Adrenal gland (tissue), 12 donors: ENCODE results near the gene ZNF630. TPM values are rescaled to one million over a fixed set of nuclear protein-coding genes. Genes with fewer than 3 reads are reported as not detected.

Experiments used
- DNase-seq, 7 donors: peaks; one replicate each; pipeline ENCODE4 v3.0.0-alpha.2; 2019 to 2020
- H3K27ac ChIP-seq, 5 donors: fragments of 200-600 bp; sonication (generic) in 4 of 5; 1 replicate in 3 of 5; 2 replicates in 2 of 5; pipeline versions ENCODE4 v1.5.1 to v1.8.0; 2016 to 2020; ENCODE audit warnings: mild to moderate bottlenecking in 1 of 5
- H3K27me3 ChIP-seq: fragments of 200-600 bp; 2 replicates; pipeline ENCODE4 v1.8.0; 2021
- H3K36me3 ChIP-seq, 2 donors: fragments of 200-600 bp; replicated peaks in 1 of 2; 1 replicate in 1 of 2; 2 replicates in 1 of 2; pipeline versions ENCODE4 v1.5.1 to v1.8.0; 2018 to 2022
- H3K4me1 ChIP-seq, 2 donors: fragments of 200-600 bp; replicated peaks in 1 of 2; 1 replicate in 1 of 2; 2 replicates in 1 of 2; pipeline versions ENCODE4 v1.5.1 to v1.8.0; 2018 to 2021
- H3K4me3 ChIP-seq, 4 donors: fragments of 200-600 bp; sonication (generic) in 3 of 4; one replicate each; pipeline ENCODE4 v1.5.1; 2016 to 2018
- H3K9me3 ChIP-seq, 3 donors: fragments of 200-600 bp; sonication (generic) in 1 of 3; replicated peaks in 1 of 3; 1 replicate in 2 of 3; 2 replicates in 1 of 3; pipeline versions ENCODE4 v1.5.1 to v1.8.0; 2016 to 2021
- CTCF ChIP-seq, 6 experiments: fragments of 450-650 bp in 4 of 6; fragments of 200-600 bp in 2 of 6; sonication (generic) in 1 of 6; IDR thresholded peaks; 1 replicate in 5 of 6; 2 replicates in 1 of 6; pipeline versions ENCODE4 v1.5.1 to v1.8.0; 2016 to 2021; ENCODE audit warnings: antibody characterized with exemption in 6 of 6, mild to moderate bottlenecking in 2 of 6, moderate library complexity in 1 of 6
- POLR2A ChIP-seq, 2 donors: fragments of 450-650 bp; IDR thresholded peaks; one replicate each; pipeline ENCODE4 v1.6.1; 2017; ENCODE audit warnings: antibody characterized with exemption in 2 of 2, mild to moderate bottlenecking in 2 of 2, moderate library complexity in 1 of 2
- WGBS, 4 donors: extraction: QIAGEN DNeasy Blood & Tissue Kit in 2 of 4; methylation state at CpG; one replicate each; pipeline versions ENCODE4 v1.1.5 to v1.1.7; 2013 to 2017; 5-methylcytosine and 5-hydroxymethylcytosine counted together
- intact Hi-C, 2 donors: fragments of 100-400 bp; cut with DNase I; formaldehyde crosslinking; loops; one replicate each; pipeline versions ENCODE4 v1.14.1 to v1.15.0; 2022 to 2023
- polyA plus RNA-seq, 3 donors: library from polyadenylated mRNA; stranded (reverse); fragments of 200-250 nt in 2 of 3; fragments of 350-450 nt in 1 of 3; fragmentation: Illumina TruSeq in 1 of 3; extraction: RNeasy Lipid Tissue Mini Kit (QIAGEN cat#74804) in 1 of 3; gene quantifications; one replicate each; pipeline ENCODE4 v1.2.3, GENCODE V29; 2013 to 2014
- total RNA-seq, 9 donors: library from RNA; depleted of rRNA in 4 of 9; stranded (reverse); fragments of >200 nt in 4 of 9; fragments of 120-200 nt in 1 of 9; fragmentation: NEBNext Ultra II Directional in 1 of 9; extraction: Animal tissue kit (Norgen Biotek cat#: 25700) in 1 of 9; gene quantifications; one replicate each; pipeline versions ENCODE4 v1.1.0 to v1.2.4, GENCODE V29; 2013 to 2023
- donor health status: healthy with polysubstance abuse.
- donor health status: Bipolar disorder and iron deficiency.
- donor health status: DM: yes; HTN: yes; CAD: no.
- donor health status: DM: no; HTN: no; CAD: no.
- donor health status: DM: no; HTN: no; CAD: no.
- donor health status: DM: yes; HTN: yes; CAD: no.

ZNF630 gene
- total and polyA plus RNA-seq, 12 donors: 0.74 to 5.5 (median 3.1) TPM

GRCh38 chrX:48059296-48059639 lies 12.2 kb downstream of the ZNF630 start:
- H3K36me3 ChIP-seq: peaks cover 0 to 6% of the 10 kb centered on the region in 2 donors
- no peak overlapping the region for H3K27ac ChIP-seq
- WGBS, 4 donors: 89 to 100% (median 96%) methylated on average over 1 of the region's 1 CpG
- H3K4me3 ChIP-seq: no peak overlapping the region
- intact Hi-C loops: no loop called here
- H3K9me3 ChIP-seq: peaks cover 0 to 14% (median 0%) of the 10 kb centered on the region in 3 donors
- H3K4me1 ChIP-seq: no peaks in the 10 kb centered on the region
- no peak for DNase-seq
- no peaks in the 10 kb centered on the region for H3K27me3 ChIP-seq
- TF ChIP-seq CTCF (IDR thresholded peaks at IDR 0.05) (no peak), POLR2A (IDR thresholded peaks at IDR 0.05) (no peak)

- H3K36me3 ChIP-seq: peaks cover 0 to 6% of the 10 kb centered on the region in 2 donors
- H3K4me3 ChIP-seq: no peak overlapping the region
- TF ChIP-seq POLR2A (IDR thresholded peaks at IDR 0.05) (no peak), CTCF (IDR thresholded peaks at IDR 0.05) (no peak)
- WGBS, 4 donors: 79 to 96% (median 81%) methylated on average over 2 of the region's 2 CpGs; no CpG with 5 or more reads in 1 of the 4 donors
- no peak overlapping the region for H3K27ac ChIP-seq
- peaks cover 0 to 14% (median 0%) of the 10 kb centered on the region in 3 donors for H3K9me3 ChIP-seq
- H3K27me3 ChIP-seq: no peaks in the 10 kb centered on the region
- DNase-seq: no peak
- intact Hi-C loops: no loop called here
- no peaks in the 10 kb centered on the region for H3K4me1 ChIP-seq
Measured at GRCh38 chrX:48058621-48059295, 12.7 kb downstream of the ZNF630 start.

GRCh38 chrX:48046846-48047245 lies 24.6 kb downstream of the ZNF630 start:
- H3K9me3 ChIP-seq: no peaks in the 10 kb centered on the region
- H3K4me1 ChIP-seq: no peaks in the 10 kb centered on the region
- no peak for TF ChIP-seq CTCF (IDR thresholded peaks at IDR 0.05)
- TF ChIP-seq POLR2A (IDR thresholded peaks at IDR 0.05): no peak
- DNase-seq: no peak
- no peak overlapping the region for H3K4me3 ChIP-seq
- intact Hi-C loops: no loop called here
- WGBS, 4 donors: 78 to 100% (median 88%) methylated on average over 4 to 5 of the region's 5 CpGs
- H3K27me3 ChIP-seq: peaks cover 7% of the 10 kb centered on the region
- peak overlapping the region in 1 of 5 donors; percentile 67 for H3K27ac ChIP-seq
- no peaks in the 10 kb centered on the region for H3K36me3 ChIP-seq

- 41 to 53% (median 49%) methylated on average over 7 to 8 of the region's 8 CpGs for WGBS, 4 donors
- H3K27me3 ChIP-seq: peaks cover 7% of the 10 kb centered on the region
- H3K27ac ChIP-seq: peak overlapping the region in 2 of 5 donors; percentile 53 to 67
- intact Hi-C loops: no loop called here
- no peak overlapping the region for H3K4me3 ChIP-seq
- no peaks in the 10 kb centered on the region for H3K36me3 ChIP-seq
- H3K9me3 ChIP-seq: no peaks in the 10 kb centered on the region
- peak; percentile 23 to 70 (median 45) for DNase-seq
- H3K4me1 ChIP-seq: no peaks in the 10 kb centered on the region
- TF ChIP-seq POLR2A (IDR thresholded peaks at IDR 0.05) (no peak), CTCF (IDR thresholded peaks at IDR 0.05) (no peak)
Measured at GRCh38 chrX:48045410-48046311, 25.8 kb downstream of the ZNF630 start.
